HG02981 (cell line): ENCODE data around the gene CTDNEP1.
A peak's percentile ranks its signal among the peaks of the same experiment; 100 is the strongest.

ENCODE experiments used
- ATAC-seq: cut with Tn5 transposase; IDR thresholded peaks from one replicate; pipeline ENCODE4 v1.9.1; 2021; ENCODE audit warnings: mild to moderate bottlenecking, moderate library complexity; ENCODE audit not compliant: unreplicated experiment

CTDNEP1 gene

GRCh38 chr17:7251661-7252175, at the start of gene CTDNEP1:
Gene CTDNEP1 (minus strand): TSS chr17:7251734. CDS start chr17:7251296, 438 bp downstream.
- peak; percentile 86 for ATAC-seq

- no peak for ATAC-seq
These were observed 44.8 kb upstream of the CTDNEP1 start for GRCh38 chr17:7296189-7296861.

- ATAC-seq = no peak
These were observed 44.0 kb upstream of the CTDNEP1 start for GRCh38 chr17:7295230-7296180.

GRCh38 chr17:7294614-7295153, 43.1 kb upstream of the CTDNEP1 start, which contains the start of gene YBX2:
Gene YBX2 (minus strand): TSS chr17:7294639. CDS start chr17:7294500, 139 bp downstream.
- ATAC-seq = no peak

GRCh38 chr17:7293816-7294613, 42.5 kb upstream of the CTDNEP1 start:
- ATAC-seq = no peak

GRCh38 chr17:7293159-7293558, 41.6 kb upstream of the CTDNEP1 start:
- ATAC-seq = no peak

- ATAC-seq = no peak
These were observed 41.2 kb upstream of the CTDNEP1 start for GRCh38 chr17:7292729-7293128.

- no peak for ATAC-seq
These were observed 40.7 kb upstream of the CTDNEP1 start for GRCh38 chr17:7292194-7292593.

GRCh38 chr17:7290685-7291084, 39.2 kb upstream of the CTDNEP1 start:
- ATAC-seq = no peak

GRCh38 chr17:7290166-7290565, 38.6 kb upstream of the CTDNEP1 start:
- no peak for ATAC-seq

- no peak for ATAC-seq
These were observed 37.9 kb upstream of the CTDNEP1 start for GRCh38 chr17:7289256-7290032.

- ATAC-seq = no peak
These were observed 34.1 kb upstream of the CTDNEP1 start for GRCh38 chr17:7285679-7286078.

GRCh38 chr17:7284911-7285310, 33.4 kb upstream of the CTDNEP1 start:
- no peak for ATAC-seq

GRCh38 chr17:7283471-7284216, 32.1 kb upstream of the CTDNEP1 start:
- ATAC-seq = no peak

GRCh38 chr17:7282752-7283321, 31.3 kb upstream of the CTDNEP1 start:
- ATAC-seq = no peak

GRCh38 chr17:7281953-7282751, 30.6 kb upstream of the CTDNEP1 start:
- ATAC-seq = no peak

GRCh38 chr17:7281074-7281952, 29.8 kb upstream of the CTDNEP1 start, which contains the start of gene SLC2A4:
Gene SLC2A4 (plus strand): TSS chr17:7281718. CDS start chr17:7281935, 217 bp downstream.
- ATAC-seq = peak; percentile 52
